Measurements from ENCODE around the gene NUDT16L1. TPM values are rescaled to one million over a fixed set of nuclear protein-coding genes. Genes with fewer than 3 reads are reported as not detected.

Gene NUDT16L1
- total RNA-seq, 1 experiment from 2014 or later, result 42.0 TPM

DNA sequence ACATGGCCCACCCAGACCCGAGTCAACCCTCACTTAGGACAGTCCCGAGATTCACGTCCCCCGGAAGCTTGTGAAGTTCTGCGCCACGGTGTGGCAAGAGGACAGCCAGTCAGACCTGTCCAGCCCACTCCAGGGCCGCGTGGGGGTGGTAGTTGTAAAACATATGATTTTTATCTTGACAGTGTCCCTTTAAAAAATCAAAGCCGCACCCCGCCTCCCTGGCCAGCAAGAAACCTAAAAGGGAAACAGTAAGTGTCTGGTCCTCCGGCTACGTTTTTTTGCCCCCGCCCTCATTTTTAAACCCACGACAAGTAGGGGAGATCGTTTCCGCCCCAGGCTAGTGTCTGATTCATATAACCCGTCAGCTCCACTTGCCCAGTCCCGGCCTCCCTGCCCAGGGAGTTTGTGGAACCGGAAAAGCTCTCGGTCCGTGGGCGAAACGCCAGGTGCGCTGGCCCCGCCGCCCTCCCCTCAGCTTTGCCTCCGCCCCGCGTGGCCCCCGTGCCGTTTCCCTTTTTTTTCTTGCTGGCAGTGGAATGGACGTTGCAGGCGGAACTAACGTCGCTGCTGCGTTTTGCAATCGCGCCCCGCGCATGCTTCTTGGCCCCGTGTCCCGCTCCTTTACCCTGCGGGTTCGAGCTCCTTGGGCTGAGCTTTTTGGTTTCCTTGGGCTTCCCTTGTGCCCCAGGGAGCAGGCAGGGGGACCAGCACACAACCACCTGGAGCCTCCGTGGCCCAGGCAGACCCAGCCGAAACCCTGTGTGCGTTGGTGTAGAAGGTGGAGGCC is 13.3 kb upstream of the NUDT16L1 start (continued):
- TF ChIP-seq, protein P1, sequence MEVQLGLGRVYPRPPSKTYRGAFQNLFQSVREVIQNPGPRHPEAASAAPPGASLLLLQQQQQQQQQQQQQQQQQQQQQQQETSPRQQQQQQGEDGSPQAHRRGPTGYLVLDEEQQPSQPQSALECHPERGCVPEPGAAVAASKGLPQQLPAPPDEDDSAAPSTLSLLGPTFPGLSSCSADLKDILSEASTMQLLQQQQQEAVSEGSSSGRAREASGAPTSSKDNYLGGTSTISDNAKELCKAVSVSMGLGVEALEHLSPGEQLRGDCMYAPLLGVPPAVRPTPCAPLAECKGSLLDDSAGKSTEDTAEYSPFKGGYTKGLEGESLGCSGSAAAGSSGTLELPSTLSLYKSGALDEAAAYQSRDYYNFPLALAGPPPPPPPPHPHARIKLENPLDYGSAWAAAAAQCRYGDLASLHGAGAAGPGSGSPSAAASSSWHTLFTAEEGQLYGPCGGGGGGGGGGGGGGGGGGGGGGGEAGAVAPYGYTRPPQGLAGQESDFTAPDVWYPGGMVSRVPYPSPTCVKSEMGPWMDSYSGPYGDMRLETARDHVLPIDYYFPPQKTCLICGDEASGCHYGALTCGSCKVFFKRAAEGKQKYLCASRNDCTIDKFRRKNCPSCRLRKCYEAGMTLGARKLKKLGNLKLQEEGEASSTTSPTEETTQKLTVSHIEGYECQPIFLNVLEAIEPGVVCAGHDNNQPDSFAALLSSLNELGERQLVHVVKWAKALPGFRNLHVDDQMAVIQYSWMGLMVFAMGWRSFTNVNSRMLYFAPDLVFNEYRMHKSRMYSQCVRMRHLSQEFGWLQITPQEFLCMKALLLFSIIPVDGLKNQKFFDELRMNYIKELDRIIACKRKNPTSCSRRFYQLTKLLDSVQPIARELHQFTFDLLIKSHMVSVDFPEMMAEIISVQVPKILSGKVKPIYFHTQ (CRISPR knock-in tag; IDR thresholded peaks at IDR 0.05), result no peak
- TF ChIP-seq TEAD1 (CRISPR knock-in tag; IDR thresholded peaks at IDR 0.05) (no peak), ZBTB21 (CRISPR knock-in tag; IDR thresholded peaks at IDR 0.05; ENCODE audit: borderline replicate concordance) (no peak)

DNA sequence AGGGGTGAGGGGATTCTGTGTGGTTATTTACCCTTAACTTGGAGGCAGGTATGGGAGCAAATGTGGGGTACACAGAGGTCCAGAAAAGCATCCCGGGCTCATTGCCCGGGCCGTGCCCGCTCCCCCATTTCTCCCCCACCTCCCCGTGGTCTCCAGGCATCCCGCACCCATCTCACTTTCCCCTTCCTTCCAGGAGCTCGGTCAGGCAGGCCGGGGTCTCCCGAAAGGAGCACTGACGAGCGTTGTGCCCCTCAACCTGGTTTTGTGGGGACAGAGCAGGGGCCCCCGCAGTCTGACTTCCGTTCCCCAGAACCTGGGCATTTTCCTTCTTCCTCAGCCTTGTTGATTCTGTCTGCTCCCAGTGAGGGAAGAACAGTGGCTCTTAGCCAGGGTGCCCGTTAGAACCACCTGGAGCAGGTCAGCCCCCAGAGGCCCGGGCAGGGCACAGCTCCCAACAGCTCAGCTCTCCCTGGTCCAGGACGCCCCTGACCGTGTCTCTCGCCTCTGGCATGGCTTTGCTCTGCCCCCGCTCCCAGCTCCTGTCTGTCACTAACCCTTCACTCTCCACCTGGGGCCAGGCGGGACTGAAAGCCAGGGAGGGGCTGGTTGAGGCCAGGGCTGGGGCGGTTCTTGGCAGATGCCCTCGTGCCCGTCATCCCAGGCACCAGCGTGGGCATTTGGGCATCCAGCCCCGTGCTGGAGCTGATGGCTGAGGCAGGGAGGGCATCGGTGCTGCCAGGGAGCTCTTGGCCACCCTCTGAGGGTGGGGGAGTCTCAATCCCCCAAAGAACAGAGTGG is 12.5 kb upstream of the NUDT16L1 start:
- TF ChIP-seq ZBTB21 (CRISPR knock-in tag; IDR thresholded peaks at IDR 0.05; ENCODE audit: borderline replicate concordance), result no peak
- no peak for TF ChIP-seq NR1H2 (CRISPR knock-in tag; IDR thresholded peaks at IDR 0.05)
- TF ChIP-seq, protein P2, sequence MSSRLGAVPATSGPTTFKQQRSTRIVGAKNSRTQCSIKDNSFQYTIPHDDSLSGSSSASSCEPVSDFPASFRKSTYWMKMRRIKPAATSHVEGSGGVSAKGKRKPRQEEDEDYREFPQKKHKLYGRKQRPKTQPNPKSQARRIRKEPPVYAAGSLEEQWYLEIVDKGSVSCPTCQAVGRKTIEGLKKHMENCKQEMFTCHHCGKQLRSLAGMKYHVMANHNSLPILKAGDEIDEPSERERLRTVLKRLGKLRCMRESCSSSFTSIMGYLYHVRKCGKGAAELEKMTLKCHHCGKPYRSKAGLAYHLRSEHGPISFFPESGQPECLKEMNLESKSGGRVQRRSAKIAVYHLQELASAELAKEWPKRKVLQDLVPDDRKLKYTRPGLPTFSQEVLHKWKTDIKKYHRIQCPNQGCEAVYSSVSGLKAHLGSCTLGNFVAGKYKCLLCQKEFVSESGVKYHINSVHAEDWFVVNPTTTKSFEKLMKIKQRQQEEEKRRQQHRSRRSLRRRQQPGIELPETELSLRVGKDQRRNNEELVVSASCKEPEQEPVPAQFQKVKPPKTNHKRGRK (CRISPR knock-in tag; IDR thresholded peaks at IDR 0.05; ENCODE audit: borderline replicate concordance), result no peak
- TF ChIP-seq, protein P3, sequence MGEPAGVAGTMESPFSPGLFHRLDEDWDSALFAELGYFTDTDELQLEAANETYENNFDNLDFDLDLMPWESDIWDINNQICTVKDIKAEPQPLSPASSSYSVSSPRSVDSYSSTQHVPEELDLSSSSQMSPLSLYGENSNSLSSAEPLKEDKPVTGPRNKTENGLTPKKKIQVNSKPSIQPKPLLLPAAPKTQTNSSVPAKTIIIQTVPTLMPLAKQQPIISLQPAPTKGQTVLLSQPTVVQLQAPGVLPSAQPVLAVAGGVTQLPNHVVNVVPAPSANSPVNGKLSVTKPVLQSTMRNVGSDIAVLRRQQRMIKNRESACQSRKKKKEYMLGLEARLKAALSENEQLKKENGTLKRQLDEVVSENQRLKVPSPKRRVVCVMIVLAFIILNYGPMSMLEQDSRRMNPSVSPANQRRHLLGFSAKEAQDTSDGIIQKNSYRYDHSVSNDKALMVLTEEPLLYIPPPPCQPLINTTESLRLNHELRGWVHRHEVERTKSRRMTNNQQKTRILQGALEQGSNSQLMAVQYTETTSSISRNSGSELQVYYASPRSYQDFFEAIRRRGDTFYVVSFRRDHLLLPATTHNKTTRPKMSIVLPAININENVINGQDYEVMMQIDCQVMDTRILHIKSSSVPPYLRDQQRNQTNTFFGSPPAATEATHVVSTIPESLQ (CRISPR knock-in tag; IDR thresholded peaks at IDR 0.05), result no peak
- TF ChIP-seq IRF2 (CRISPR knock-in tag; IDR thresholded peaks at IDR 0.05; ENCODE audit: borderline replicate concordance, low read depth), result no peak
- no peak for TF ChIP-seq CBFB (CRISPR knock-in tag; IDR thresholded peaks at IDR 0.05; ENCODE audit: low read depth)
- no peak for TF ChIP-seq JUN (CRISPR knock-in tag; IDR thresholded peaks at IDR 0.05)
- no peak for TF ChIP-seq ZNF671 (CRISPR knock-in tag; IDR thresholded peaks at IDR 0.05)
- TF ChIP-seq, protein P4, sequence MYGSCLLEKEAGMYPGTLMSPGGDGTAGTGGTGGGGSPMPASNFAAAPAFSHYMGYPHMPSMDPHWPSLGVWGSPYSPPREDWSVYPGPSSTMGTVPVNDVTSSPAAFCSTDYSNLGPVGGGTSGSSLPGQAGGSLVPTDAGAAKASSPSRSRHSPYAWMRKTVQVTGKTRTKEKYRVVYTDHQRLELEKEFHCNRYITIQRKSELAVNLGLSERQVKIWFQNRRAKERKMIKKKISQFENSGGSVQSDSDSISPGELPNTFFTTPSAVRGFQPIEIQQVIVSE (CRISPR knock-in tag; IDR thresholded peaks at IDR 0.05; ENCODE audit: borderline replicate concordance), result no peak
- Mint-ChIP-seq H3K27me3 (ENCODE audit: low read depth) (no peaks in the 10 kb centered on the region), H3K4me1 (peaks cover 1% of the 10 kb centered on the region; the same call in 1 of the 2 replicates), H3K4me3 (no peak overlapping the region), H3K27ac (0 out of 2 replicates have a peak overlapping the region, but pooled peaks have one; percentile 53), H3K9me3 (no peaks in the 10 kb centered on the region), H3K36me3 (peaks cover 9% of the 10 kb centered on the region)
- no peak for DNase-seq (ENCODE audit: low spot score)
- POLR2A ChIA-PET, result no interaction called here
- CTCF ChIA-PET, result interaction anchor here (0.6 to 1.6 kb wide), 3 partner anchors 30 to 64 kb away, joined by 3 to 5 read pairs (median 4); no protein-coding TSS in a partner anchor
- no peak for ATAC-seq

DNA sequence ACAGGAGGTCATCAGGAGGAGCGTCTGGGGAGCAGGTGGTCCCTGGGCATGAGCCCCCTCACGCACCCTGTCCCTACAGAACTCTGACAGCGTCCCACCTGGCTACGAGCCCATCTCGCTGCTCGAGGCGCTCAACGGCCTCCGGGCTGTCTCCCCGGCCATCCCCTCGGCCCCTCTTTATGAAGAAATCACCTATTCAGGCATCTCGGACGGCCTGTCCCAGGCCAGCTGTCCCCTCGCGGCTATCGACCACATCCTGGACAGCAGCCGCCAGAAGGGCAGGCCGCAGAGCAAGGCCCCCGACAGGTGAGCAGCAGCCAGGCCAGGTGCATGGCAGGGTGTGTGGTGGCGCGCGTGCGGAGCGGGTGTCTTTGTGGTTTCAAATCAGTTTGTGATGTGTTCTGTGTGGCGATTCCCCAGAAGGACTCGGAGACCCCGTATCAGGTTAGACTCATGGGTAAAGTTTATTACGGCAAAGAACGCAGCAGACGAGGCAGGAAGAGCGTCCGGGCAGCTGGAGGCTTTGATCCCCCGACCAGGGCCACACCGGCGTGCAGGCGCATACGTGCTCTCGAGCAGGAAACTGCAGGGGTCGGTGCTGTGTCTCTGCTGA is 11.8 kb upstream of the NUDT16L1 start:
- POLR2A ChIA-PET, result no interaction called here
- CTCF ChIA-PET, result interaction anchor here (1.6 to 2.2 kb wide), 7 partner anchors 11 to 170 kb away, joined by 4 to 63 read pairs (median 17); partner anchors contain the start of genes MGRN1 and NUDT16L1
- TF ChIP-seq SP1 (CRISPR knock-in tag; conservative IDR thresholded peaks at IDR 0.05) (no peak), NR1H2 (CRISPR knock-in tag; IDR thresholded peaks at IDR 0.05) (no peak), RELA (CRISPR knock-in tag; IDR thresholded peaks at IDR 0.05; ENCODE audit: borderline replicate concordance) (no peak), TCF7 (CRISPR knock-in tag; IDR thresholded peaks at IDR 0.05; ENCODE audit: low read depth) (no peak), ELF4 (CRISPR knock-in tag; IDR thresholded peaks at IDR 0.05; ENCODE audit: low read depth) (no peak), NFYB (CRISPR knock-in tag; conservative IDR thresholded peaks at IDR 0.05; ENCODE audit: low read depth) (no peak), ATF1 (CRISPR knock-in tag; IDR thresholded peaks at IDR 0.05) (no peak), SOX15 (CRISPR knock-in tag; IDR thresholded peaks at IDR 0.05) (no peak)
- TF ChIP-seq, protein P5, sequence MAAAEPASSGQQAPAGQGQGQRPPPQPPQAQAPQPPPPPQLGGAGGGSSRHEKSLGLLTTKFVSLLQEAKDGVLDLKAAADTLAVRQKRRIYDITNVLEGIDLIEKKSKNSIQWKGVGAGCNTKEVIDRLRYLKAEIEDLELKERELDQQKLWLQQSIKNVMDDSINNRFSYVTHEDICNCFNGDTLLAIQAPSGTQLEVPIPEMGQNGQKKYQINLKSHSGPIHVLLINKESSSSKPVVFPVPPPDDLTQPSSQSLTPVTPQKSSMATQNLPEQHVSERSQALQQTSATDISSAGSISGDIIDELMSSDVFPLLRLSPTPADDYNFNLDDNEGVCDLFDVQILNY (CRISPR knock-in tag; IDR thresholded peaks at IDR 0.05), result no peak
- Mint-ChIP-seq H3K36me3 (peaks cover 9% of the 10 kb centered on the region), H3K9me3 (no peaks in the 10 kb centered on the region), H3K4me1 (no peaks in the 10 kb centered on the region), H3K27me3 (ENCODE audit: low read depth) (no peaks in the 10 kb centered on the region), H3K4me3 (no peak overlapping the region), H3K27ac (no peak overlapping the region; the same call in 1 of the 2 replicates)
- no peak for DNase-seq (ENCODE audit: low spot score)
- ATAC-seq, result no peak
